ENCODE results near the gene CRNN.

CRNN gene

DNA sequence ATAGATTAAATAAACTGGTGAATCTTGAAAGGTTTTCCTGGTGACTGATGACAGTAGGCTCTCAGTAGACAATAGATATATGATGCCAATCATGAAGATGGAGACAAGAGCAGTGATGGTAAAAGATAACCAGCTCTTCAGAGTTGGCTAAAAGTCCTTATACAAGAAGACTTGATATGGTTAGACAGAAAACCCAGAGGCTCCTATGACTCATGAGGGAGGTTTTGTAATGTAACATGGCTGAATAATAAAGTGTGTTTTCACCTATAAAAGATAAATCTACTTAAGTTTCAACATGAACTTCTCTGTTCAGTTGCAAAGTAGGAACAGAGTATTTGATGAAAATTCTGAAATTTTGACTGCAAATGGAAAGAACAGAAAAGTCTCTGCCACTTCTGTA, 12.7 kb upstream of the CRNN start:
- no peak for DNase-seq (ENCODE audit: low read depth in 1 of 2, low spot score in 1 of 2)

GRCh38 chr1:152419917-152420316, 5.9 kb upstream of the CRNN start:
- DNase-seq (ENCODE audit: low read depth in 1 of 2, low spot score in 1 of 2), result no peak

- DNase-seq (ENCODE audit: low read depth in 1 of 2, low spot score in 1 of 2), result no peak
Observed at GRCh38 chr1:152415454-152416227, 1.6 kb upstream of the CRNN start.

GRCh38 chr1:152412756-152413155, 1.3 kb downstream of the CRNN start:
- DNase-seq (ENCODE audit: low read depth in 1 of 2, low spot score in 1 of 2), result no peak

DNA sequence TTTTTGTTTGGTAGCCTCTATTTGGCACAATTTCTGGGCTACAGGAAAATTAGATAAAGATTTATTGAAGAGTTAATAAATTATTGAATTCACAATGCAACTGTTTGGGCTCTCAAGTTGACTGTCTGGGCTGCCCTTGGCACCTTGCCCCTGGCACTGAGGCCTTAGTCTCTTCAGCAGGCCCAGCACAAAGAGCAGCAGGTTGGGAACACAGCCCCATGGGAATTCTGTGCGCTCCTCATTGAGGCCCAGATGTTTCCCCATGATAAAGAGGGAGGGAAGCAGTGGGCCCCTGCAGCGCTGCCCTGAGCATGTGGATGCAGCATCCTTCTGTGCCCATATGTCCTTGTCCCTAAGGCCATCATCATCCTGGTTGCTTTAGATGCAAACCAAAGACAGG, 2.9 kb downstream of the CRNN start:
- no peak for DNase-seq (ENCODE audit: low read depth in 1 of 2, low spot score in 1 of 2)

- no peak for DNase-seq (ENCODE audit: low read depth in 1 of 2, low spot score in 1 of 2)
Observed at GRCh38 chr1:152410599-152410998, 3.5 kb downstream of the CRNN start.

DNA sequence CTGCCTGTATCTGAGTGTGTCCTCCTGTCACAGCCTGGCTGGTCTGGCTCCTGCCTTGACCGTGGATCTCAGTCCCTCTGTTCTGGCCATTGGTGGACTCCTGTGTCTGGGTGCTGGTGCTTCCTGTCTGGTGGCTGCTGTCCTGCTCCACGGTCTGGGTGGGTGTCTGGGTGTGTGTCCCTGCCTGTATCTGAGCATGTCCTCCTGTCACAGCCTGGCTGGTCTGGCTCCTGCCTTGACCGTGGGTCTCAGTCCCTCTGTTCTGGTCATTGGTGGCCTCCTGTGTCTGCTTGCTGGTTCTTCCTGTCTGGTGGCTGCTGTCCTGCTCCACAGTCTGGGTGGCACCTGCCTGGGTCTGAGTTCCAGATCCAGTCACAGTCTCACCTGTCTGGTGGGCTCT, 4.0 kb downstream of the CRNN start:
- no peak for DNase-seq (ENCODE audit: low read depth in 1 of 2, low spot score in 1 of 2)

DNA sequence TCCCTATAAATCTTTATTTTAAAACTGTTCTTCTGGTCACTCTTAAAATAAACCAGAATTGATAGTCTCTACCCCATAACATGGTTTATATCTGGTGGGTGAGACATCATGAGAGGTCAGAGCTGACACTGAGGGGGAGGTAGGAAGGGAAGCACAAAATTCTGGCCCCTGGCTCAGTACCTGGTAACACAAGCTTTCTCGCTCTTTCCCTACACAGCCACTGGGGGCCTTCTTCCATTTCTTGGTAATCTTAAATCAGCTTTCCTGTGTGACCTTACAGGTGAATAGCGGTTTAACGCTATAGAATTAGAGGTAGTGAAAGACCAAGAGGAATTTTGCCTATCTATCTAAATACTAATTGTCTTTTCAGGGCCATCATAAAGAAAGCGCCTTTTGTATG, 5.4 kb downstream of the CRNN start:
- DNase-seq (ENCODE audit: low read depth in 1 of 2, low spot score in 1 of 2), result no peak

GRCh38 chr1:152398812-152399698, 15.0 kb downstream of the CRNN start:
- no peak for DNase-seq (ENCODE audit: low read depth in 1 of 2, low spot score in 1 of 2)

DNA sequence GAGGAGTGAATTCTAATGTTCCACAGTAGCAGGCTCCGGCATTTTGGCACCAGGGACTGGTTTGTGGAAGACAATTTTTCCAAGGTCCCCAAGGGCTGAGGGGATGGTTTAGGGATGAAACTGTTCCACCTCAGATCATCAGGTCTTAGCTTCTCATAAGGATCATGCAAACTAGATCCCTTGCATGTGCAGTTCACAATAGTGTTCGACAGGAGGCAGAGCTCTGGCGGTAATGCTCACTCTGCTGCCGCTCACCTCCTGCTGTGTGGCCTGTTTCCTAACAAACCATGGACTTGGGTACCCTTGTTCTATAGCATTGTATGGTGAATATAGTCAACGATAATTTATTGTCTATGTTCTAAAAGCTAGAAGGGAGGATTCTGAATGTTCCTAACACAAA, 16.6 kb downstream of the CRNN start:
- no peak for DNase-seq (ENCODE audit: low read depth in 1 of 2, low spot score in 1 of 2)

- DNase-seq (ENCODE audit: low read depth in 1 of 2, low spot score in 1 of 2), result no peak
Observed at GRCh38 chr1:152394151-152394550, 19.9 kb downstream of the CRNN start.

GRCh38 chr1:152392909-152393308, 21.2 kb downstream of the CRNN start:
- DNase-seq (ENCODE audit: low read depth in 1 of 2, low spot score in 1 of 2), result no peak

DNA sequence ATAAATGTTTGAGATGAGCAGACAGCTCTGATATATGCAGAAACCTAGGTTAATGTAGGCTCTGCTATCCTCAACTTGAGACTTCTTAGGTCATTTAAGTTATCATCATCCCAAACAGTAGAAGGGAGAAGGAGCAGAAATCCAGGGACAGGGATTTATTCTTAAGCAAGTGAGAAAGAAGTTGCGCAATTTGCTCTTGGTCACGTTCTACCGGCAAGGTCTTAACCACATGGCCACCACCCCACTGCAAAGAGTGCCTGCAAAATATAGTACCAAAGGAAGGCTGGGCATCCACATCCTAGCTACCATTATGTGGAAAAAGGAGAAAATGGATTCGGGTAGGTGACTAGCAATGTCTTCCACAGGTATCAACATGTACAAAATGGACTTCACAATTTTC, 25.2 kb downstream of the CRNN start:
- no peak for DNase-seq (ENCODE audit: low read depth in 1 of 2, low spot score in 1 of 2)

GRCh38 chr1:152386940-152387339, 27.1 kb downstream of the CRNN start:
- no peak for DNase-seq (ENCODE audit: low read depth in 1 of 2, low spot score in 1 of 2)

- DNase-seq (ENCODE audit: low read depth in 1 of 2, low spot score in 1 of 2), result no peak
Observed at GRCh38 chr1:152380932-152381331, 33.1 kb downstream of the CRNN start.

GRCh38 chr1:152374451-152374850, 39.6 kb downstream of the CRNN start:
- DNase-seq (ENCODE audit: low read depth in 1 of 2, low spot score in 1 of 2), result no peak

DNA sequence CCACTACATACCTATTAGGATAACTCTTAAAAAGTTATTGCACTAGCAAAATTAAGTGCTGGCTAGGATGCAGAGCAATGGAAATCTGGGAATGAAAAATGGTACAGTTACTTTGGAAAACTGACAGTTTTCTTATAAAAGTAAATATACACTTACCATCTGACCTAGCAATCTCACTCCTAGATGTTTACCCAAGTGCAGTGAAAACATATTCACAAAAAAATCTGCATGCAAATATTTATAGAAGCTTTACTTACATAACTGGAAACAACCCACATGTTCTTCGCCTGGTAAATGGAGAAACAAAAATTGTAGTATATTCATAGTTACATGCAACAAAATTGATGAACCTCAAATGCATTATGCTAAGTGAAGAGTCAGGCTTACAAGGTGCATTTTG, 41.4 kb downstream of the CRNN start:
- no peak for DNase-seq (ENCODE audit: low read depth in 1 of 2, low spot score in 1 of 2)

- no peak for DNase-seq (ENCODE audit: low read depth in 1 of 2, low spot score in 1 of 2)
Observed at GRCh38 chr1:152367436-152367835, 46.6 kb downstream of the CRNN start.

DNA sequence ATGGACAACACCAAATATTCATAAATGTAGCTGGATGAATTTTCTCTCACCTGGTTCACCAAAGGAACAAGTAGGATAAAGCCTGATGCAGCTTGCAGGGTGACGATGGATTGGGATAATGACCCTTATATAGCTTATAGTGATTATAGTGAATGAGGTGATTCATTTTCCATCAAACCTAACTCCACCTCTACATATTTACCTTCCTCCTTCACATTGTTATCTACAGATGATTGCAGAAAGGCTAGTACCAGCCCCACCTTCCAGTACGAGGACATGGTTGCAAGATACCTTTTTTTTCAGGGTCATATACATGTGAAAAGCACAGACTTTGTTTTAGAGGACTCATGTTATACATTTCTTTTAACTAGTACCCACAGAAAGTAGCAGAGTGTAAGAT, 54.2 kb downstream of the CRNN start, which contains the start of gene FLG2:
Gene FLG2, minus strand, starts transcription at position 101 of the 400 bp plus-strand sequence. CDS start 1,122 bp downstream, outside the sequence.
- no peak for DNase-seq (ENCODE audit: low read depth in 1 of 2, low spot score in 1 of 2)
